ENCODE results near the gene SMARCA1. TPM values are rescaled to one million over a fixed set of nuclear protein-coding genes. Genes with fewer than 3 reads are reported as not detected.

Gene SMARCA1
- total RNA-seq, 1 donor from 2014 or later = 16.4 TPM

DNA sequence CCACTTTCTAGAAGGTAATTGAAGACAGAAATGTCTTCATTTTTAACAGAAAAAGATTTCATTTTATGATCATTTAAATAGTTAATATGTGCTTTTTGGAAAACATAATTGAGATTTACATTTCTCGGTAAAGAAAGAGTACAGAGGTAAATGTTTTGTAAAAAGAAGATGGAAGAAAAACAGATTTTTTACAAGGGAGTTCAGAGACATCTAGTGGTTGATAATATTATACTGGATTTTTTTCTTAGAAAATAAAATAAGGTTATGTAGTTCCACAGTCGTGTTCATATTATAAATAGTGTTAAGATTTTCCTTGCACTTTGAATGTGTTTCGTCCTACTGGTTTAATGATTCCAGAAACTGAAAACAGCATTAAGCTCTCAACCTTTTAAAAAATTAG is 60.6 kb downstream of the SMARCA1 start:
- no peak for DNase-seq (ENCODE audit: low read depth in 2 of 2)

DNA sequence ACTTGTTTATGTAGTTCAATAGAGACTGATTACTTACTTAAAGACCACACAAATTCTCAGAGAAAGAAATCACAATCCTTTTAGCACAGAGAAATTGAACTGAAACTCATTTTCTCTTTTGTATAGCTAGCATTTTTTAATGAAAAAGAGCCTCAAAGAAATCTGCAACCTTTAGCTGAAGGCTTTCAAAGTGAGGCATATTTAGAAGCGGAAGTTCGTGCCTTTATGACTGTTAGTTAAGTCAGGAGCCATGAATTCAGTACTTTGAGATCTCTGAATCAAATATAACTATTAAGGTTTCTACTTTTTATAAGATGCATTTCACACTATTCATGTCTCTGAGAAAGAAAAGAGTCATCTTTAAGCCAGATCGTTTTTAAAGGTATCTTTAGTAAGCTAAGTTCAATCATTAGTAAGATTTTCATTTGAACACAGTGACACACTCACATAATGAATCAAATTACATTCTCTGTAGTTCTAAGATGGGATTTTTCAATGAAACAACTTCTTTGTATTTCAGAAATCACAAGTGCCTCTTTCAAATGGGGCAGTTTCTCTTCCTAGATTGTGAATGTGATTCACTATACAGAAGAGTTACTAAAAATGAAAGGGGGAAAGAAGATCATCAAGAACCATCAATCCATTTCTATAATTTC is 61.4 kb downstream of the SMARCA1 start:
- no peak for DNase-seq (ENCODE audit: low read depth in 2 of 2)

DNA sequence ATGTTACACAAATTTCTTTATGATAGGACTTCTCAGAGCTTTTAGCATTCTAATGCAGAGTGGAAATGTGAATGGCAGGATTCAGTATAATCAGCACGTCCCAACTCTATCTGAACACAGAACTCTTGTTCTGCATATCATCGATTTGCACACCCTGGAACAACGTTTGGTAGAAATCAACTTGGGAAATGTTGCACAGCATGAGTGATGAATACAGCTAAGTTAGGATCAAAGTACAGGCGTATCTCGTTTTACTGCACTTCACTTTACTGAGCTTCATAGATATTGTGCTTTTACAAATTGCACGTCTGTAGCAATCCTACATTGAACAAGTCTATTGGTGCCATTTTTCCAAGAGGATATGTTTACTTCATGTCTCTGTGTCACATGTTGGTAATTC is 70.8 kb downstream of the SMARCA1 start:
- DNase-seq (ENCODE audit: low read depth in 2 of 2) = no peak

DNA sequence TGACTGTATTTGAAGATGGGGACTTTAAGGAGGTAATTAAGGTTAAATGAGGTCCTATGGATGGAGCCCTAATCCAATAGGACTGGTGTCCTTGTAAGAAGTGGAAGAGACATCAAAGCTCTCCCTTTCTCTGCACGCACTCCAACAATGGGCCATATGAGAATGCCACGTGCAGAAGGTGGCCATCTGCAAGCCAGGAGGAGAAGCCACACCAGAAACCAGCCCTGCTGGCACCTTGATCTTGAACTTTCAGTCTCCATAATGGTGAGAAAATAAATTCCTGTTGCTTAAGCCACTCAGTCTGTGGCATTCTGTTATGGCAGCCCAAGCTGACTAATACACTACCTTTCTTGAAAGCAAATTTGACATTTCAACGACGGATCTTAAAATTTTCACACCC is 73.2 kb downstream of the SMARCA1 start:
- no peak for DNase-seq (ENCODE audit: low read depth in 2 of 2)

DNA sequence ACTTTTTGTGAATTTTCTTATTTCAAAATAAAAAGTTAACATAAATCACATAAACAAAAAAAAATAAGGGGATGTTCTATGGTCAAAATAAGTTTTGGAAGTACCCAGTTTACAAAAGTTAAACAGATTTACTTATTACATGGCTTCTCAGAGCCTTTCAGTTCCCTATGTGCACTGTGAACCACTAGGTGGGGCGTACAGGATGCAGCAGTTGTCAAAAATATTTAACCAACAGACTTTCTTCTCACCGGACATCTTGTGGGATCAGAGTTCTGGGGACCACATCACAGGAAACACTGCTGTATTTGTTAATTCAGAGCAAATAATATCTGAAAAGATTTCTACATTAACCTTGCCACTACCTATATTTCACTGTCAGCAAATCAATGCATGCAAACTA is 74.1 kb downstream of the SMARCA1 start:
- no peak for DNase-seq (ENCODE audit: low read depth in 2 of 2)

DNA sequence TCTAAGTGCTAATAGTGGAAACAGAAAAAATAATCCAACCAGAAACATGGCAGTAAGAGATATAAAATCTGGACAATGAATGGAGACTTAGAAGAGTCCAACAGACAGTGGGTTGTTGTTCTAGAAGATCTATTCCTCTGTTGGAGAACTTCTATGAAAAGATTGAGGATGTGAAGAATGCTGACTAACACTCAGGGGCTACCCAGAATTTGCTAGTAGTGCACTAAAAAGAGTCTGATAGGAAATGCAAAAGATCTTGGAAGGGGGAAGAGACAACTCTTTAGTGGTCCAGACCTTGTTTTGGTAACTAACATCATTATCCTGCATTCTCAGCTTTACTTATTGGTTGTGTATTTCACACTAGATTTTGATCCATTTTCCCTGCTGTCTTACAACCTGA is 77.9 kb downstream of the SMARCA1 start:
- DNase-seq (ENCODE audit: low read depth in 2 of 2) = no peak

DNA sequence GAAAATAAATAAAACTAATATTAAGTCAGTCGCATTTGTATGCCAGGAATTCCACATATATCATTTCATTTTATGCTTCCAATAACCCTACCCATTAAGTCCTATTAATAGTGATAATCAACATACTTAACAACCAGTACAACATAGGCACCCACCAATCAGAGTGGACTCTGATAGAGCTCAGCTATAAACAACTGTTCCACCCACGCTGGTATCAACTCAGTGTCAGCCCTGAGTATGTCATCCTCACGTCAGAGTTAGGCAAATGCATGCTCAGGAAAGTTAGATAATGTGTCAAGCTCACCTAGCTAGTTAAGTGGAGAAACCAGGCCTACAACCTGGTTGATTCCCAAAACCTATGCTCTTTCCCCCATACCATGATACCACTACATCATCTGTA is 89.3 kb downstream of the SMARCA1 start:
- DNase-seq (ENCODE audit: low read depth in 2 of 2) = no peak

DNA sequence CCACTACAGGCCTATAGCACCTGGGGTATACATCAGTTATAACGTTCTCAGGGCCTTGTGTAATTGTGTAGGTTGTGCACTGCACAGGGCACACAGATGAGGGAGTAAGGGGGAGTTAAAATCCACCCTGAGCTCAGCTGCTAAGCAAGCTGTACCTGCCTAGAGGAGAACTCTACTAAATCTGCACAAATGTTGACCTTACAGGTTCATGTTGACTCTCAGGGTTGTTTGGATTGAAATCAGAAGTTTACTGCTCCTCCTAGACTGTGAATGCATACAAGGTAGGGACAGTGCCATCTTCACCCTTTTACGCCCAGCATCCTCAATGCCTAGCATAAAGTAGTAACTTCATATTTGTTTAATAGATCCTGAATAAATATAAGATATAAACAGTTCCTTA is 89.8 kb downstream of the SMARCA1 start:
- DNase-seq (ENCODE audit: low read depth in 2 of 2) = no peak

DNA sequence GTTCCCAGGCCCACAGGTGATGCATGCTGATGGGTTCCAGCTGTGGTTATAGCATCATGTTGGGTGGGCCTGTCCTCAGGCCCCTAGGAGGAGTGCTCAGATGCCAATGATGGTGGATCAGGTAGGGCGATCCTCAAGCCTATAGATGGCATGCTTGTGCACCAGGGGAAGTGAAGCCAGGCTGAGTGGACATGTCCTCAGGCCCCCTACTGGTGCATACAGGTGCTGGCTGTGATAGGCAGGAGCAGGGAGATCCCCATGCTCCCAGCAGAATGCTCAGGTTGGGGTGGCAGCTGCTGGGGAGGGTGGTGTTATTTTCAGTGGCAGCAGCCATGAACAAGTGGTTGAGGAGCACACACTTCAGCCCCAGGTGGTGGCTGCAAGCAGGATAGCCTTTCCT is 96.0 kb downstream of the SMARCA1 start:
- DNase-seq (ENCODE audit: low read depth in 2 of 2) = no peak

DNA sequence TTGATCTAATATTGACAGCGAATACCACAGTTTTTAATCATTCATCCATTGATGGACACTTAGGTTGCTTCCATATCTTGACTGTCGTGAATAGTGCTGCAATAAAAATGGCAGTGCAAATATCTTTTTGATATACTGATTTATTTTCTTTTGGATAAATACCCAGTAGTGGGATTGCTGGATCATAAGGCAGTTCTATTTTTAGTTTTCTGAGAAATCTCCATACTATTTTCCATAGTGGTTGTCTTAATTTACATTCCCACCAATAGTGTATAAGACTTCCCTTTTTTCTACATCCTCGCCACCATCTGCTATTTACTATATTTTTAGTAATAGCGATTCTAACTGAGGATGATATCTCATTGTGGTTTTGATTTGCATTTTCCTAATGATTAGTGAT is 100.1 kb downstream of the SMARCA1 start:
- no peak for DNase-seq (ENCODE audit: low read depth in 2 of 2)

DNA sequence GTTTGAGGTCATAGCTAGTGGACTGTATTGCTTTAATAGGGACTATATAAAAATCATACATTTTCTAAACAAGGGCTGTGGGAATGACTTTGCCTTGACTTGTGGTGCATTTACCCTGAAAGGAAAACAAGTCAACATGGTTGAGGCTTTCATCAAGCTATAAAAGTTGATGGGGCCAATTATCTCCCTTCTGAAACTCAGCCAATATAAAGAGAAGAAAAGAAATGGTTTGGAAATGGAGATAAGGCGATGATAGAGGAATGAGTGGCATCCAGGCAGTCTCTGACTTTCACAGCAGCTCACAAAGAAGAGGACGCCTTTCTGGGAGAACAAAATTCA is 118.7 kb downstream of the SMARCA1 start:
- no peak for DNase-seq (ENCODE audit: low read depth in 2 of 2)

DNA sequence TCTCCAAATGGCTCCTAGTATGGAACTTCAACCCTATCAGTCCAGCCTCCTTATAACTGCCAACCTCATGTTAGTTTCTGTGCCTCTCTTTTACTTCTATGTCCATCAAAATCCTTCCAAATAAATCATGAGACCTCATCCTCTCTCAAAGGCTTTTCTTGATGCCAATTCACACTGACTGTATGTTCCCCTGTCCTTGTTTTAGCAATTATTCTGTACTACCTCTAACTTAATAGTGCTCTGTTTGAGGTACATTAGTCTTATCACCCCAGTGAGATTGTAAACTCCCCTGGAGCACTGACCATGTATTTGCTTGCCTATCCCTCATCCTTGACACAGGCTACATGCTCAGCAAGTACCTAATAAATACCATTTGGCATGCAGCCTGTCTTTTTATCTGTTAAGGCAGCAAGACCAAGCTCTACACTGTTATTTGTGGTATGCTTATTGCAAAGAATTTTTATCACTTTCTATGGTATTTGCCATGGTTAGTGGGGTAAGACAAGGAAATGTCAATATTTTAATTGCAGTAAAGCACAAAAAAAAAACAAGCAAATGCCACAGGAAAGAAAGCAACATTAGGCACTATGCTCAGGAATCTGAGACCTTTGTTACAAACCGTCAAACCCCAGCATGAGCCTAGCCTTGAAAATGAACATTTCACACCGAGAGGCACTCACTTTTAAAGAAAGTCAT is 119.2 kb downstream of the SMARCA1 start:
- DNase-seq (ENCODE audit: low read depth in 2 of 2) = no peak

Other genes with a start within 250 kb of the SMARCA1 start
- gene OCRL, start 16.8 kb upstream of the SMARCA1 start, total RNA-seq = 10.1 and 14.5 TPM in 2 replicates
- 13.9 and 19.3 TPM in 2 replicates for gene APLN, start 131.5 kb upstream of the SMARCA1 start, total RNA-seq
- not detected in 2 replicates for gene XPNPEP2, start 215.5 kb upstream of the SMARCA1 start, total RNA-seq

Data from dermis microvascular lymphatic vessel endothelial cell (primary cell).